Fibroblast of skin of back (primary cell): ENCODE results near the gene STAC.

ENCODE experiments used
- DNase-seq: peaks from one replicate; pipeline ENCODE4 v3.0.0-alpha.2; 2013

The STAC gene

GRCh38 chr3:36595511-36595910 lies 215.2 kb downstream of the STAC start:
- DNase-seq = no peak

GRCh38 chr3:36596419-36596818 lies 216.1 kb downstream of the STAC start:
- no peak for DNase-seq

GRCh38 chr3:36597422-36597821 lies 217.1 kb downstream of the STAC start:
- peak; percentile 3 for DNase-seq
